ENCODE results near the gene CFHR4. TPM values are rescaled to one million over a fixed set of nuclear protein-coding genes. Genes with fewer than 3 reads are reported as not detected.
"Not testable (repeated sequence)": the region's sequence is repeated elsewhere in the genome, so short reads cannot be mapped to it uniquely, and the experiment has no call there.

The CFHR4 gene
- total RNA-seq: not detected
- polyA plus RNA-seq: not detected
- long read RNA-seq, donor 1: 0 reads
- long read RNA-seq, donor 2: 0 reads
- long read RNA-seq, donor 3: 0 reads
- long read RNA-seq, donor 4: 0 reads
- long read RNA-seq, donor 5: 0 reads

DNA sequence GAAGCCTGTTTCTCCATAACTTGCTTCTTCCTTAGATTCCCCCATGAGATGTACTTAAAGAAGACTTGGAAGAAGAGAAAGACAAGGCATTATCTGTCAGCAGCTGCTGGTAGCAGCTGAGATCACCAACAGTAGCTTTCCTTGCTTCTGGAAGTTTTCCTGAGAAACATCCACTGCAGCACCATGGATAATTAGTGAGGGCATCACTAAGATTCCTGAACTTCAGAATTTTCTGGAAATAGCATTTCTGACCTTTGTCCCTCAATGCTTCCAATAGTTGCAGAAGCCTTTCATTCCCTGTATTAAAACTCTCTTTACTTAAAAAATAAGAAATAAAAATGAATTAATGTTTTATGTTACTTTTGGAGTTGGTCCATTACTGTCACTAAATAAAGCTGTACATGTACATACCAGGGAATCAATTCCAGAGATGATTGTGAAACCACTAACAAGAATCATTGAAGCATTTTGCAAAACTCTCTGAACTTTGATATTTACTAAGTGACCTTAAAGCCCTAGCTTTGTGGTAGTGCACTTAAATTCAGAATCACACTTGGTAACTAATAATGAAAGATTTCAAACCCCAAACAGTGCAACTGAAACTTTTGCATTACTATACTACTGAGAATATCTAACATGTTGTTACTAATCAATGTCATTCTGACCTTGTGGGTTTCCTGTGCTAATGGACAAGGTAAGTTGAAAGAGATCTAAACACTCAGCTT is at the start of gene CFHR4:
Gene CFHR4 (plus strand): TSS at position 538 of the 725 bp plus-strand sequence. CDS start 99 bp downstream, at position 637.
- H3K9me3 ChIP-seq (ENCODE audit: control insufficient read depth in 4 of 4, insufficient read depth in 3 of 4, low read length in 3 of 4): no peaks in the 10 kb centered on the region
- DNase-seq: no peak
- H3K4me3 ChIP-seq: no peak within 1 kb of the TSS
- TF ChIP-seq, protein P1, sequence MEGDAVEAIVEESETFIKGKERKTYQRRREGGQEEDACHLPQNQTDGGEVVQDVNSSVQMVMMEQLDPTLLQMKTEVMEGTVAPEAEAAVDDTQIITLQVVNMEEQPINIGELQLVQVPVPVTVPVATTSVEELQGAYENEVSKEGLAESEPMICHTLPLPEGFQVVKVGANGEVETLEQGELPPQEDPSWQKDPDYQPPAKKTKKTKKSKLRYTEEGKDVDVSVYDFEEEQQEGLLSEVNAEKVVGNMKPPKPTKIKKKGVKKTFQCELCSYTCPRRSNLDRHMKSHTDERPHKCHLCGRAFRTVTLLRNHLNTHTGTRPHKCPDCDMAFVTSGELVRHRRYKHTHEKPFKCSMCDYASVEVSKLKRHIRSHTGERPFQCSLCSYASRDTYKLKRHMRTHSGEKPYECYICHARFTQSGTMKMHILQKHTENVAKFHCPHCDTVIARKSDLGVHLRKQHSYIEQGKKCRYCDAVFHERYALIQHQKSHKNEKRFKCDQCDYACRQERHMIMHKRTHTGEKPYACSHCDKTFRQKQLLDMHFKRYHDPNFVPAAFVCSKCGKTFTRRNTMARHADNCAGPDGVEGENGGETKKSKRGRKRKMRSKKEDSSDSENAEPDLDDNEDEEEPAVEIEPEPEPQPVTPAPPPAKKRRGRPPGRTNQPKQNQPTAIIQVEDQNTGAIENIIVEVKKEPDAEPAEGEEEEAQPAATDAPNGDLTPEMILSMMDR (IDR thresholded peaks at IDR 0.05; ENCODE audit: control extremely low read depth, extremely low read depth): no peak
- no peaks in the 10 kb centered on the region for H3K27me3 ChIP-seq (ENCODE audit: control insufficient read depth in 3 of 3, insufficient read depth in 3 of 3, low read length in 2 of 3)
- no peaks in the 10 kb centered on the region for H3K36me3 ChIP-seq (ENCODE audit: control insufficient read depth in 4 of 4, insufficient read depth in 4 of 4, low read length in 4 of 4)
- H3K27ac ChIP-seq (ENCODE audit: low read depth in 1 of 2, low read length in 1 of 2): no peak within 1 kb of the TSS
- no peaks in the 10 kb centered on the region for H3K4me1 ChIP-seq (ENCODE audit: control insufficient read depth in 5 of 5, insufficient read depth in 5 of 5, low read length in 5 of 5)
- no peak within 1 kb of the TSS for H3K9ac ChIP-seq (ENCODE audit: insufficient read depth in 1 of 2, low read length in 2 of 2)
- ATAC-seq (ENCODE audit: insufficient read depth, low FRiP score): no peak

DNA sequence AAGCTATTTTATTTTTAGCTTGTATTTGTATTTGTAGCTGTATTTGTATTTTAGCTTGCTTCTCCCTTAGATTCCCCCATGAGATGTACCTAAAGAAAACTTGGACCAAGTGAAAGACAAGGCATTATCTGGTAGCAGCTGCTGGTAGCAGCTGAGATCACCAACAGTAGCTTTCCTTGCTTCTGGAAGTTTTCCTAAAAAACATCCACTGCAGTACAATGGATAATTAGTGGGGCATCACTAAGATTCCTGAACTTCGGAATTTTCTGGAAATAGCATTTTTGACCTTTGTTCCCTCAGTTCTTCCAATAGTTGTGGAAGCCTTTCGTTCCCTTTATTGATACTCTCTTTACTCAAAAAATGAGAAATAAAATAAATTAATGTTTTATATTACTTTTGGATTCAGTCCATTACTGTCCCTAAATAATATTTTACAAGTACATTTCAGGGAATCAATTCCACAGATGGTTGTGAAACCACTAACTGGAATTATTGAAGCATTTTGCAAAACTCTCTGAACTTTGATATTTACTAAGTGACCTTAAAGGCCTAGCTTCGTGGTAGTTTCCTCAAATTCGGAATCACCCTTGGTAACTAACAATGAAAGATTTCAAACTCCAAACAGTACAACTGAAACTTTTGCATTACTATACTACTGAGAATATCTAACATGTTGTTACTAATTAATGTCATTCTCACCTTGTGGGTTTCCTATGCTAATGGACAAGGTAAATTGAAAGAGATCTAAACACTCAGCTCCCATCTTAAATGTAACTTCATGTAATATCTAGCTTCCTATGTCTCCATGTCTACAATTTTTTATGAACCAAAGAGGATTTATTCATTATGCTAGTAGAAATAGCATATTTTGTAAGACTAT is 38.0 kb upstream of the CFHR4 start:
- H3K9ac ChIP-seq (ENCODE audit: insufficient read depth in 1 of 2, low read length in 2 of 2); H3K4me1 ChIP-seq (ENCODE audit: control insufficient read depth in 5 of 5, insufficient read depth in 5 of 5, low read length in 5 of 5); DNase-seq; H3K27ac ChIP-seq (ENCODE audit: low read depth in 1 of 2, low read length in 1 of 2); H3K27me3 ChIP-seq (ENCODE audit: control insufficient read depth in 3 of 3, insufficient read depth in 3 of 3, low read length in 2 of 3); H3K9me3 ChIP-seq (ENCODE audit: control insufficient read depth in 4 of 4, insufficient read depth in 3 of 4, low read length in 3 of 4); H3K4me3 ChIP-seq; H3K36me3 ChIP-seq (ENCODE audit: control insufficient read depth in 4 of 4, insufficient read depth in 4 of 4, low read length in 4 of 4); ATAC-seq (ENCODE audit: insufficient read depth, low FRiP score): not testable (repeated sequence)
- WGBS, 2 donors: 74 to 87% methylated on average over 2 to 4 of the region's 4 CpGs

DNA sequence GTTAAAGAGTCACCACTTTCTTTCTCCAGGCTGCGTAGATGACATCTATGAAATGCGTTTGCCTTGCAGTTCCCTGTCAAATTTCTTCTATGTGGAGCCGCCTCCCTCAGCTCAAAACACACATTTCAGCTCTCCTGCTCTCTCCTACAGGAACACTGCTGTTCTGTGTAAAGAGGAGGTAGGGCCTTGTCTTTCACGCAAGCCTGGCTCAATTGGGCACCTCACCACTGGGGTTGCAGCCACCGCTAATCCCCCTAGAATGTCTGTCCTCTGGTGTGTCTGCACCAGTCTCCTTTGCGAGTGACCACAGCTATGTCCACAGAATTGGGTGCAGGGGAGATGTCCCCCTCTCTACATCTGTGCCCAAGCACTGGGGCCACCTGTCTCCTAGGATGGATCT is 31.8 kb upstream of the CFHR4 start:
- no peaks in the 10 kb centered on the region for H3K36me3 ChIP-seq (ENCODE audit: control insufficient read depth in 4 of 4, insufficient read depth in 4 of 4, low read length in 4 of 4)
- H3K27me3 ChIP-seq (ENCODE audit: control insufficient read depth in 3 of 3, insufficient read depth in 3 of 3, low read length in 2 of 3): no peaks in the 10 kb centered on the region
- 88 to 99% methylated on average over 6 of the region's 6 CpGs for WGBS, 2 donors
- DNase-seq (no peak), ATAC-seq (ENCODE audit: insufficient read depth, low FRiP score) (no peak)
- H3K4me3 ChIP-seq: no peak overlapping the region
- TF ChIP-seq, protein P1 (IDR thresholded peaks at IDR 0.05; ENCODE audit: control extremely low read depth, extremely low read depth): no peak
- peaks cover 0 to 2% (median 0%) of the 10 kb centered on the region in 4 donors for H3K9me3 ChIP-seq (ENCODE audit: control insufficient read depth in 4 of 4, insufficient read depth in 3 of 4, low read length in 3 of 4)
- H3K9ac ChIP-seq (ENCODE audit: insufficient read depth in 1 of 2, low read length in 2 of 2): no peak overlapping the region
- no peak overlapping the region for H3K27ac ChIP-seq (ENCODE audit: low read depth in 1 of 2, low read length in 1 of 2)
- no peaks in the 10 kb centered on the region for H3K4me1 ChIP-seq (ENCODE audit: control insufficient read depth in 5 of 5, insufficient read depth in 5 of 5, low read length in 5 of 5)

DNA sequence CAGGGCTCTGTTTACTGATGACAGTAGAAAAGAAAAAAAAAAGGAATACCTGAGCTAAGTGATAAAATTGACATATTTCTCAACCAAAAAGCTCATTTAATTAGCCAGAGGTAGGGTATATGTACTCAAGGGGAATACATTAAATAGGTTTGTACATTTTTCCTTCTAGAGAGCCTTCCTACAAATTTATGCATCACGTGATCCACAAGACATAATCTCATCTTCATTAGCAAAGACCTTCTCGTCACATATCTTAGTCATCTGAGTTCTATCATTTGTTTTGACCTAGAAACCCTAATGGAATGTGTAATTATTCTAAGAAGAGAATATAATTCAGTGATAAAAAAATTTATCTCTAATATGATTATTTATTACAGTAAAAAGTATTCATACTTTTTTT is 30.7 kb upstream of the CFHR4 start:
- no peak overlapping the region for H3K4me3 ChIP-seq
- DNase-seq: no peak
- ATAC-seq (ENCODE audit: insufficient read depth, low FRiP score): no peak
- TF ChIP-seq, protein P1 (IDR thresholded peaks at IDR 0.05; ENCODE audit: control extremely low read depth, extremely low read depth): no peak
- H3K36me3 ChIP-seq (ENCODE audit: control insufficient read depth in 4 of 4, insufficient read depth in 4 of 4, low read length in 4 of 4): no peaks in the 10 kb centered on the region
- no peaks in the 10 kb centered on the region for H3K4me1 ChIP-seq (ENCODE audit: control insufficient read depth in 5 of 5, insufficient read depth in 5 of 5, low read length in 5 of 5)
- 88 to 95% methylated on average over 2 of the region's 2 CpGs for WGBS, 2 donors
- no peaks in the 10 kb centered on the region for H3K27me3 ChIP-seq (ENCODE audit: control insufficient read depth in 3 of 3, insufficient read depth in 3 of 3, low read length in 2 of 3)
- no peak overlapping the region for H3K9ac ChIP-seq (ENCODE audit: insufficient read depth in 1 of 2, low read length in 2 of 2)
- H3K27ac ChIP-seq (ENCODE audit: low read depth in 1 of 2, low read length in 1 of 2): no peak overlapping the region
- H3K9me3 ChIP-seq (ENCODE audit: control insufficient read depth in 4 of 4, insufficient read depth in 3 of 4, low read length in 3 of 4): peaks cover 0 to 3% (median under 1%) of the 10 kb centered on the region in 4 donors
